Subcutaneous adipose tissue (tissue), 4 donors: ENCODE data around the gene CABYR. TPM values are rescaled to one million over a fixed set of nuclear protein-coding genes. Genes with fewer than 3 reads are reported as not detected.

Source experiments
- CTCF ChIP-seq: fragments of 450-650 bp; IDR thresholded peaks from one replicate; pipeline ENCODE4 v1.5.1; 2016; ENCODE audit warnings: low read depth, mild to moderate bottlenecking, control low read depth, antibody characterized with exemption, moderate library complexity
- total RNA-seq, 4 donors: library from RNA; depleted of rRNA; stranded (reverse); fragments of >200 nt; gene quantifications; one replicate each; pipeline ENCODE4 v1.1.0, GENCODE V29; 2016

Gene CABYR
- total RNA-seq, 4 donors from 2014 or later = 0.22 to 2.2 (median 0.33) TPM; not detected in 1

DNA sequence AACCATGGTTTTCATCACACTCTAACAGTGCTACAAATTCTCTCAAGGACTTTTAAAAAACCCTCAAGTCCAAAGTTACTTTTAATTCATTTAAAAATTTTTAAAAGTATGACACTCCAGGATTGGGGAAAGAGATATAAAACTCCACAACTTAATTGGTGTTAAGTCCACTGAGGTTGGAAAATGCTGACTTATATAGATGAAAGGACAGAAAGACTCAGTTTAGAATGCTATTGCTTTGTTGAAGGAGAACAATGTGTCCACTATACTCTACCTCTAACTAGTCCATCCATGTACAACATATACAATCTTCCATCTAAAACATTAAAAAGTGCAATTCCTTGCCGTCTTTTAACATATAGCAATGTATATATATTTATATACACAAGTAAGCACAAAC is 41.2 kb downstream of the CABYR start:
- no peak for TF ChIP-seq CTCF

- TF ChIP-seq CTCF = no peak
Measured at GRCh38 chr18:24181806-24182205, 42.9 kb downstream of the CABYR start.

DNA sequence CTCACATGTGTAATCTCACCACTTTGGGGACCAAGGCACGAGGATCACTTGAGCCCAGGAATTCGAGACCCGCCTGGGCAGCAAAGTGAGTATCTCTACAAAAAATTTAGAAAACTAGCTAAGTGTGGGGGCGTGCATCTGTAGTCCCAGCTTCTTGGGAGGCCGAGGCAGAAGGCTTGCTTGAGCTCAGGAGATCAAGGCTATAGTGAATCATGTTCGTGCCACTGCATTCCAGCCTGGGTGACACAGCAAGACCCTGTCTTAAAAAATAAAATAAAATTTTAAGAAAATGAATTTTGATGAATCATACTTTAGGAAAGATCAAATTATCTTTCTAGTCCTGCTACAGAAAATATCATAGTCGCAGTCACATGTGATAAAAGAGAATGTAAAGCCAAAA is 46.9 kb downstream of the CABYR start:
- no peak for TF ChIP-seq CTCF

GRCh38 chr18:24187049-24187448 is 48.2 kb downstream of the CABYR start:
- no peak for TF ChIP-seq CTCF

DNA sequence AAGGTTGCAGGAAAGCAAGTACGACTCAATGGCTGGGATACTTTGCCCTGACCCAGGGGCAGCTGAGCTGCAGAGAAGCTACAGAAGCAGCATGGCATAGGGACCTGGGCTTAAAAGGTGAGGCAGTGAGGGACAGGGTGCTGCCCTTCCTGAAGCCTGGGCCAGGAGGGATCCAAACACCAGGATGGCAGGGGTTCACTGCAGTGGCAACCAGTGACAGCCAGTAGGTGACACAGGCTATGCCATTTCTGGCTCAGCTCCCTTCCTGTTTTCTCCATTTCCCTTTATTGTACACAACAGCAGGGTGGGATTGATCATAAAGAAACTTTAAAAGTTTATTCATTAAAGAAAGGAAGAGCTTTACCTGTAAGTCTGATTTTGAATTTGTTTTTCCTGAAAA is 48.8 kb downstream of the CABYR start:
- no peak for TF ChIP-seq CTCF

- no peak for TF ChIP-seq CTCF
Measured at GRCh38 chr18:24188120-24188519, 49.3 kb downstream of the CABYR start.

DNA sequence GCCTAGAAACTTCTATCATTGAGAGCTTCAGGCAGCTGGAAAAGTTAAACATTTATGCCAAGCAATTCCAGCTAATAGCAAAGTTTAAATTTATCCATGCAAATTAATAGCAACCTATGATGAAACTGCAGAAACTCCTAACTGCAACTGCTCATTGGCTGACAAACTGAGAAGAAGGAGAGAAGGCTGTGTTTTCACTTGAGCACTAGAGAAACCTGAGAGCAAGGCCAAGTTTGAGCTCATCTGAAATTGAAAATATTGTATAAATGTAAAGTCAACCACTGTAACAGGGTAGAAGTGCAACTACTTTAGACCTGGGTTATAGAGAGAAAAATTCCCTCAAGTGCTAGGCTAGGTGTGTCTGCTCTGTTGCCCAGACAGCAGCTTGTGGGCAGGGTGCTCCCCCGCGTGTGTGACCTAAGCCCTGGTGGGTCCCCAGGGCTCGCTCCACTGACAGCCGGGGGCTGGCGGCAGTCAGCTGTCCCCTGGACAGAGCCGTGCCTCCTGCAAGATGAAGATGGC is 50.2 kb downstream of the CABYR start:
- TF ChIP-seq CTCF = no peak
